IPS DF 4.7 (cell line): ENCODE results near the gene FANK1.
"Not testable (repeated sequence)": the region's sequence is repeated elsewhere in the genome, so short reads cannot be mapped to it uniquely, and the experiment has no call there.

Experiments used
- DNase-seq: peaks from one replicate; pipeline ENCODE4 v3.0.0-alpha.2; 2013; ENCODE audit warnings: low spot score; ENCODE audit errors: extremely low read depth

Gene FANK1

DNA sequence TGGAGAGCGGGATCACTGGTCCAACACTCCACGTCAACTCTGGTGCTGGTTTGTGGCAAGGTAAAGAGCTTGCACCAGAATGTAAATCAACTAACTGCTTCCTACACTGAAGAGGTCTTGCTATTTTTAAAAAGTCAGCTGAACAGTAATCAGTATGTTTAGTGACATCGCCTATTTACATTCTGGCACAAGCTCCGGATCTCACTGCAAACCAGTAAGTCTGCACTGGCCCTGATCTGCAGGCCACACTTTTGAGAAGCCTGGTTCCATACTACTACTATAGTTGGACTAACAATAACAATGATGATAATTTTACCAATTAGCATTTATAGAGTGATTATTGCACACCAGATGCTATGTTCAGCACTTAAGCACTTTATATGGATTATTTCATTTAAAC is 6.9 kb upstream of the FANK1 start:
- not testable (repeated sequence) for DNase-seq

DNA sequence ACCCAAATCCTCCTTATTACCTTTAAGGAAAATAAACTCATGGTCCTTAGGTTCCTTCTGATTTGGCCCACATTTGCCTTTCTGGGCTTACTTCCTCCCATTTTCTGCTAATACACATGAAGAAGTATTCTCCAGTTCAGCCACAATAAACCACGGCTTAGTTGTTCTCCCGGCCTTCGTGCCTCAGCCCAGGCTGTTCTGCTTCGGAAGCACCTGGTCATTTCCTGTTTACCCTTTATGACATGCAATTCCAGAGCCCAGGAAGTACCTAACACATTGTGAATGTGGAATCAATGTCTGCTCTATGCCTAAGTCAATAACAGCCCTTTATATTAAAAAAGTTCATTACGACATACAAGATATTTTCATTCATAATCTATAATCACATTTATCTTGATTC is 4.0 kb upstream of the FANK1 start:
- DNase-seq = not testable (repeated sequence)

DNA sequence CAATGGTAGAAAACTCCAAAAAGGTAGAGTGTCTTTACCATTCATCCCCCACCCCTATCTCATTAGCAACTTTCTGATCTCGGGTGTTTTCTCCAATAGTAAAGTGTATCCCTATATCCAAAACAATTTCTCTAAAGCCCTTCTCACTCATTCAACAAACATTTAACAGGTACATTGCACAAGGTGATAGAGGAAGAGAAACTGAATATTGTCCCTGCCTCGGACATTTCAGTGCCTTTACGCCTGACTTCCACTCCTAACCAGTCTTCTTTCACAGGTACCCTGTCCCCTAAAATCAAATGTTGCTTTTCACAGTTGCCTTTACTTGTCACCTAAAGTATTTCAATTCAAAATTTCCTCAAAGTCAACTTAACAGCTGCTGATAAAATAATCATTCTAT is 2.2 kb upstream of the FANK1 start:
- DNase-seq = not testable (repeated sequence)

DNA sequence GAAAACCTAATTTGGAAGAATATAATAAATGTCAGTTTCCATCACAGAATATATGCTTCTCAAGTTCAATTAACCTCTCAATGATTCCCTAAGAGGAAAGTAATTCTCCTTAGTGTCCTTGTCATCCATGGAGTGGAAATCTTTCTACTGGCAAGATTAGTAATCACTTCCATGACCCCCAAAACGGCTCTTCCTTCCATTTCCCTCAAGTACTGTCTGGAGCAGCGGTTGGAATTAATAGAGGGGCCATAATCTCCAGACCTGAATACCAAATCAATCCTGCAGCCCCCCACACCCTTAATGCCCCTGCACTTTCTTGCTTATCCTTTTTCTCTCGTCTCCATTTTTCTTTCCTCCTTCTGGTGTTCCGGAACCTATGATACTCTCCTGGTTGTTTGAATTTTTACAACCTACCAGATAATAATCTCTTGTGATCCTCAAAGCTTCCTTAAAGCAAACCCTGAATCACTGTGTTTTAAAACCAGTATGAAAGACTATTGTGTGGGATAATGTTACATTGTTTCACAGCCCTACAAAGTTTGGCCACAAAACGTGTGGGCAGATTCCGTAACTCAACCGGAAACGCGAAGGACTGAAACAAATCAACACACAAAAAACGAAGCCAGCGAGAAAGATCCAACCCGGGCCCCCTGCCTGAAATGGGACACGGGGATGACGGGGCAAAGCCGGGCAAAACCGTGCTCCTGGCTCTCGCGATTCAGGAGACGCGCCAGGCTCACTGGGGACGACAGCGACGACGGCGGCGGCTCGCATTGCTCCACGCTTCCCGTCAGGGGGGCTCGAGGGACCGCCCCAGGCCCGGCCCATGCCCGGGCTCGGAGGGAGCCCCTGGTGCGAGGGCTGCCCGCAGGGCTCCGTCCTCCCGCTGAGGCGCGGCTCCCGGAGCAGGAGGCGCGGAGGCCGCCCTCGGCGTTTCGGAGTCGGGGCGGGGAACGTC is 955 bp upstream of the FANK1 start:
- not testable (repeated sequence) for DNase-seq

DNA sequence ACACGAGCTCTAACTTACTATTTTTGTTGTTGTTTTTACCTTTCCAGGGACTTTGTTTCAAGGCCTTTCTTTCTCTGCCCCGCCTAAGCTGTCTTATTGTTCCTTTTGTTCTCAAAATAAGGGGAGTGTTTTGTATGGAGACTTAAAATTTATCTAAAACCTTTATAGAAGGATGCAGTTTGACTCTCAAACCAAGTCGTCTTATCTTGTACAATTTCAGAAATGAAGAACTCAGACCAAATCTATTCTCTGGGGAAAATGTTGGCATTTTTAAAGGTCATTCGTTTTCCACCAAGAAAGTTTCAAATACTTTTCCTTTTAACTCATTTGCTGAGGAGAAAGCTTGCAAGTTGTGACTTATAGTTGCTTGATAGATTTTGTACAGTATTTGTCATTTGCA is 953 bp downstream of the FANK1 start:
- DNase-seq = not testable (repeated sequence)

DNA sequence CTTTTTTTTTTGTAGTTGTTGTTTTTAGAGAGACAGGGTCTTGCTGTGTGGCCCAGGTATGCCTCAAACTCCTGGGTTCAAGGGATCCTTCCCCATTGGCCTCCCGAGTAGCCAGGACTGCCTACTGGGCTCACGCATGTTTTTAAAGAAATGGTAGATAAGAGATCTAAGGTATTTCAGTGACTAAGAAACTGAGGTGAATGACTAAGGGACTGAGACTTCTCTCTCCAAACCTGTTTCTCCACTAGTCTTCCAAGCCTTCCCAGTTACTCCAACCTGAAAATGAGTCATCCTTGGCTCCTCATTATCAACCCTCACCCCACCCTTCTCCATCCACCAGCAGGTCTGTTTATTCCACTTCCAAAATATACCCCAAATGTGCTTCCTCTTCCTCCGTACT is 4.6 kb downstream of the FANK1 start:
- DNase-seq = not testable (repeated sequence)

DNA sequence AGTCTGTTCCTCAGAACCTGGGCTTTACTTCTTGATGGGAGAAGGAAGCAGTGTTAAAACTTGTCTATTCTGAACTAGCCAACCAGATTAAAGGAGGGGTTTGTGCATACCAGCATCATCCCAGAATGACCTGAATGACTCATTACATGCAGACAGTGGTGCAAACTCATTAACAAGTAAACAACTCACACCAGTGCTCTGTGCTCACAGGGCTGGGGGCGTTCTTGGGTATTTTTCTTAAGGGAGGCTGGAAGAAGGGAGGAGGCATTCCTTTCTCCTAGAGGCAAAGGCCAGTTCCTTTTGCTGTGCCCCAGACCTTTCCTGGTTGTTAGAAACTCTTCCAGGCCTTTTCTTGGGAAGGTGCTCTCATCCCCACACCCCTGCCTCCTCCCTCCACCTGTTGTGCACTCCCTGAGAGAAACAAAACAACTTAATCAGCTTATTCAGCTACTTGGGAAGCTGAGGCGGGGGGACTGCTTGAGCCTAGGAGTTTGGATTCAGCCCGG is 6.8 kb downstream of the FANK1 start:
- not testable (repeated sequence) for DNase-seq

DNA sequence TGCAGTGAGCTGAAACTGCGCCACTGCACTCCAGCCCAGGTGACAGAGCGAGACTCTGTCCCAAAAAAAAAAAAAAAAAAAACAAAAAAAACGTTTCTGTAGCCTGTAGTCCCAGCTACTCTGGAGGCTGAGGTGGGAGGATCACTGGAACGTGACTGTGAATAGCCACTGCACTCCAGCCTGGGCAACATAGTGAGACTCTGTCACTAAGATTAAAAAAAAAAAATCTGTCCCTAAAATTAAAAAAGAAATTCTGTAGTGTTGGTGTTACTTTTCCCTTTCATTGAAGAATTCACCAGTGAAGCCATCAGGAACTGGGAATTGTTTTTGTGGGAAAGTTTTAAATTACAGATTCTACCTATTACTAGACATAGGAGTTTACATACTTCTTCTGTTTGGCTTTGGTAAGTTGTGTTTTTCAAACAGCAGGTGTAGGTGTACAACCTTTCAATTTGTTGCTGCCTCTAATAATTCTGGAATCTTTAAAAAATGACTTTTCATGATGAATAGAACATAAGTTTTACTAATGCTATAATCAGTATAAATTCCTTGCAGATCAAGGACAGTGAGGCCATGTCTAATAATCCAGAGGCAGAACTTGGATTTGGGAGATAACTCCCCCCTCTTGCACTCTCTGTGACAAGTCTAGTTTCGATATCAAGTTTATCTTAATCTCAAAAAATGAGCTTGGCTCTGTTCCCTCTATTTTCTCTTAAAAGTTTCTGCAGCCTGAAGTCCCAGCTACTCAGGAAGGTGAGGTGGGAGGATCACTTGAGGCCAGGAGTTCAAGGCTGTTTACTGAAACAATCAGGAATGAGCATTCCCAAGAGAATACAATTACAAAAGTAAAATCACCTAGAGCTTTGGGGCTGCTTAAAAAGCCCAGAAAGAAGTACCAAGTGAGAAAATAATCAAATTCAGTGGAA is 9.0 kb downstream of the FANK1 start:
- DNase-seq = not testable (repeated sequence)

DNA sequence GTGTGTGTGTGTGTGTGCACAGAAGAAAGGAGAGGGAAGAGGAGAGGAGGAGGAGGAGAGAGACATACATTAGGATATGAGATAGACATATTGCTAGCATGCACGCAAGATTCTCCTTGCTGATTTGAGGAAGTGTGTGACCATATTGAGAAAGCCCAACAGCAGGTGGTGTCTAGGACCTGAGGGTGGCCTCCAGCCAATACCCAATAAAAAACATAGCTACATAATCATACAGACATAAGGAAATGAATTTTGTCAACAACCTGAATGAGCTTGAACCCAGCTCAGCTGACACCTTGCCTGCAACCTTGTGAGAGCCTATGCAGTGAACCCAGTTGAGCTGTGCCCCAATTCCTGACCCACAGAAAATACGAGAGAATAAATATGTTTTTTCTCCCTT is 11.2 kb downstream of the FANK1 start:
- not testable (repeated sequence) for DNase-seq

DNA sequence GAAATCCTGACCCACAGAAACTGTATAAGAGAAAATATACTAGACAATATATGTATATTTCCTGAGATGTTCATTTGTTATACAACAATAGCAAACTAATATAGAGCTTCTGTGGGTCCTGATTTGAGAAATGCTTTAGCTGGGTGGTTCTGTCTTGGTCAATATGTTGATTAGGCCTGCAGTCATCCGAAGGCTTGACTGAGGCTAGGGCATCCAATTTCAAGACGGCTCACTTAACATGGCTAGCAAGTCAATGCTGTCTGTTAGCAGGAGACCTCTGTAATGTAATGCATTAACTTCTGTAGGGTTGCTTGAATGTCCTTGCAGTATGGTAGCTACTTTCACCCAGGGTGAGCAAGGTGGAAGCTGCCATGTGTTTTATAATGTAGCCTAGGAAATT is 12.4 kb downstream of the FANK1 start:
- DNase-seq = not testable (repeated sequence)

DNA sequence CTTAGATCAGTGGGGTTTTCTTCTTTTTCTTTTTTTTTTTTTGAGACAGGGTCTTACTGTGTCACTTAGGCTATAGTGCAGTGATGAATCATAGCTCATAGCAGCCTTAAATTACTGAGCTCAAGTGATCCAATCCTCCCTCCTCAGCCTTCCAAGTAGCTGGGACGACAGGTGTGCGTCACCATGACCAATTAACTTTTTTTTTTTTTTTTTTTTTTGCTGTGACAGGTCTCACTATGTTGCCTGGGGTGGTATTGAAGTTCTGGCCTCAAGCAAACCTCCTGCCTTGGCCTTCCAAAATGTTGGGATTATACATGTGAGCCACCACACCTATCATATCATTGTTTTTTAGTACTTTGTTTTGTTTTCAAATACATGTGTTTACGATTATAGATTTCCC is 13.1 kb downstream of the FANK1 start:
- DNase-seq = not testable (repeated sequence)

DNA sequence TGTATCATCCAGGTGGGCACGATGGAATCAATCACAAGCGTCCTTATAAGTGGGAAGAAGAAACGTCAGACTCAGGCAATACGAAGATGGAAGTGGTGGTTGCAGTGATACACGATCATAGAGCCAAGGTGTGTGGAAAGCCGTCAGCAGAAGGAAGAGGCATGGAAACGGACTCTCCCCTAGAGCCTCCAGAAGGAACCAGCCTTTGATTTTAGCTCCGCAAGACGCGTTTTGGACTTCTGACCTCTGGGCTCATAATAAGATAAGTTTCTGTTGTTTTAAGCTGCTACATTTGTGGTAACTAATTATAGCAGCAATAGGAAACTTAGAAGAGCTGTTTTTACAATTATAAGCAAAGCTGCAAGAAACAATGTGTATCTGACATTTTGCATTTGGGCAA is 14.8 kb downstream of the FANK1 start:
- no peak for DNase-seq

DNA sequence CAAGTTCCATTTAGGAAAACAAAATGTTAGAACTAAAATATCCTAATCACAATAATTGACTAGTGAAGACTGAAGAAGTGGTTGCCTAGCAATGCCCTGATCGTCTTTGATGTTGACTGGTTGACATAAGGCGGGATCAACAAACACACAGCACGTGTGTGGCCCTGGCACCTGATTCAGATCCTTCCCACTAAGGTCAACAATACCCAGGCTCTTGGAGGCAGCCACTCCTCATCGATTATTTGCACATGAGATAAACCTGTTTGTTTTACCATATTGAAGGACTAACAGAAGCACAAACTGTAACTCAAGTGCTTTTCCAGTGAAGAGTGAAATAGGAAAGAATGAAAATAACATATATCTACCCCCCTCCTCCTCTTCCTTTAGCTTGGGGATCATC is 15.6 kb downstream of the FANK1 start:
- DNase-seq = no peak

DNA sequence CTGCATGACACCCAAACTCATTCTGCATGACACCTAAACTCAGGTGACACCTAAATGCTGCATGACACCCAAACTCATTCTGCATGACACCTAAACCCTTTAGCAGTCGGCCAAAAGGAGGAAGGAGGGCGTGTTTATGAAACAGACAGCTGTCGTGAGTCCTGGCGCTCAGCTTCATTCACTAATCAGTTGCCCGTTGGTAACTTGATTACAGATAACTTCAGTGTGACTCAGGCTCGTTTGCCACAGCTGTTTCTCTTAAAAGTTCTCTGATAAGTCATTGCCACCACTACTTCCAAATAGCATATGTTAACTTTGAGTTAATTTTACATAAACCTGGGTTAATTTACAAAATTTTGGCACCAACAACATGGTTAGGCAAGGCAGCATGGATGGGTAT is 16.9 kb downstream of the FANK1 start:
- DNase-seq = not testable (repeated sequence)

DNA sequence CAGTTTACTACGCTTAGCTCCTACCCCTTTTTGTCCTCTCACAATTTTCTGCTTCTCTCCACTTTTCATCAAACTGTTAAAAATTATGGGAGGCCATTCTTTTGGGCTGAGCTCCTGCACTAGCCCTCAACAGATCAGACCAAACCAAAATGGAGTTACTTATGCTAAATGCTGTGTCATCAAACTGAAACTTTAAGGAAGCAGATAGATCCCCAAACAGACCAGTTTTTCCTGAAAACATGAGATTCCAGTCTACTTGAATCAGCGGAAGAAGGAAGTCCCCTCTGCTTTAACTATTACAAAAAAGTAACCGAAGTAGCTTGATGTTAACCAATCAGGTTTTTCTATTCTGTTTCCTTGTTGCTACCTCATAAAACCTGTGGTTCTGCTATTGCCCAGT is 20.6 kb downstream of the FANK1 start:
- DNase-seq = no peak

DNA sequence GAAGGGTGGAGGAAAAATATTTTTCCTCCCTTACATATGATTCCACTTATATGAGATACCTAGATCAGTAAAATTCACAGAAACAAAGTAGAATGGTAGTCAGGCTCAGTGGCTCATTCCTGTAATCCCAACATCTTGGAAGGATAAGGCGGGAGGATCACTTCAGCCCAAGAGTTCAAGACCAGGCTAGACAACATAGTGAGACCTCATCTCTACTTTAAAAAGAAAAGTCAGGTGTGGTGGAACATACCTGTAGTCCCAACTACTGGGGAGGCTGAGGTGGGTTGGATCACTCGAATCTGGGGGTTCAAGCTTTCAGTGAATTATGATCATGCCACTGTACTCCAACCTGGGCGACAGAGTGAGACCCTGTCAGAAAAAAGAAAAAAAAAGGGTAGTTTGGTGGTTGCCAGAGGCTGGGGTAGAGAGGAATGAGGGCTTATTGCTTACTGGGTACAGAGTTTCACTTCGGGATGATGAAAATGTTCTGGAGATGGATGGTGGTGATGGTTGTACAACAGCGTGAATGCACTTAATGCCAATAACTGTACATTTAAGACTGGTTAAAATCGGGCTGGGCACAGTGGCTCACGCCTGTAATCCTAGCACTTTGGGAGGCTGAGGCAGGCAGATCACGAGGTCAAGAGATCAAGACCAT is 21.5 kb downstream of the FANK1 start:
- not testable (repeated sequence) for DNase-seq

DNA sequence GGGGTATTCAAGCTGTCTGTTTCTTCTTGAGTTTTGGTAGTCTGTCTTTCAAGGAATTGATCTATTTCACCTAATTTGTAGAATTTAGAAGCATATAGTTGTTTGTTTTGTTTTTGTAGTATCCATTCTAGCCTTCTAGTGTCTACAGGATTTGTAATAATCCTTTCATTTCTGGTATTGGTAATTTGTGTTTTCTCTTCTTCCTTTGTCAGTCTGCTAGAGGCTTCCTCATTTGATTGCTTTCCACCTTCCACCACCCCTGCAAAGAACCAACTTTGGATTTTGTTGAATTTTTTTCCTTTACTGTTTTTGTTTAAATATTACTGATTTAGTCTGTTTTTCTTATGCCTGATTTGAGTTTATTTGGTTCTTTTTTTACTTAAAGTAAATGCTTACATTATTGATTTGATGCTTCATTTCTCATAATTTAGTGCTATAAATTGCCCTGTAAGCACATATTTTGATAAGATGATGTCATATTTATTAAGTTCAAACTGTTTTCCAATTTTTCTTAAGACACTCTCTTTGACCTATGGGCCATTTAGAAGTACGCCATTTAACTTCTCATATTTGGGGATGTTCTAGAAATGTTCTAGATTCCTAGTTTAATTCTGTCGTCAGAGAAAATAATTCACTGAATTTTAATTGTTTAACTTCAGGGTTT is 25.4 kb downstream of the FANK1 start:
- not testable (repeated sequence) for DNase-seq

DNA sequence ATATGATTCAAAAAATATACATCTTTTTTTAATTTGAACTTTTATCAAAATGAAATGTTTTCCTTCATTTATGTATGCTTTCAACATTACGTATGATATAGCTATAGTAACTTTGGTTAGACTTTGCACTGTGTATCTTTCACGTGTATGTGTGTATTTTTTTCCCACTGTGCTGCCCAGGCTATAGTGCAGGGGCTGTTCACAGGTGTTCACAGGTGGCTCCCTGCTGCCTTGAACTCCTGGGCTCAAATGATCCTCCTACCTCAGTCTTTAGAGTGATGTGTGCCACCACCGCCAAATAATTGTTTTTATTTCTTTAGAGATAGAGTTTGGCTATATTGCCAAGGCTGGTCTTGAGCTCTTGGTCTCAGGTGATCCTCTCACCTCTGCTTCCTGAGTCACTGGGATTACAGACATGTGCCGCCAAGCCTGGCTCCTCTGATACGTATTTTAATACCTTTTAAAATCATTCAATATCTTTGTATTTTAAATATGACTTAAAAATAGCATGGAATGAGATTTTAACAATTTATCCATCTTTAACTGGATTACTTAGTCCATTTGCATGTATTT is 29.0 kb downstream of the FANK1 start:
- DNase-seq = no peak

DNA sequence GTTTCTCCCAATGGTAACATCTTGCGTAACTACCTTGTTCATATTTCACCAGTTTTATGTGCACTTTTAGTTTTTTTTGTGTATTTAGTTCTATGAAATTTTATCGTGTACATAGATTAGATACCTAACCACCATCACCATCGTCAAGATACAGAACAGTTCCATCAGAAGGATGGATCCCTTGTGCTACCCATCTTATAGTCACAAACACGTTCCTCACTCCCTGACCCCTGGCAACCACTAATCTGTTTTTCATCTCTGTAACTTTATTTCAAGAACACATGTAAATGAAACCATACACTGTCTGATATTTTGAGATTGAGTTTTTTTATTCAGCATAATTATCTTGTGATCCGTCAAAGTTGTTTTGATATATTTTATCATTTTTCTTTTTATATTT is 29.9 kb downstream of the FANK1 start:
- no peak for DNase-seq

DNA sequence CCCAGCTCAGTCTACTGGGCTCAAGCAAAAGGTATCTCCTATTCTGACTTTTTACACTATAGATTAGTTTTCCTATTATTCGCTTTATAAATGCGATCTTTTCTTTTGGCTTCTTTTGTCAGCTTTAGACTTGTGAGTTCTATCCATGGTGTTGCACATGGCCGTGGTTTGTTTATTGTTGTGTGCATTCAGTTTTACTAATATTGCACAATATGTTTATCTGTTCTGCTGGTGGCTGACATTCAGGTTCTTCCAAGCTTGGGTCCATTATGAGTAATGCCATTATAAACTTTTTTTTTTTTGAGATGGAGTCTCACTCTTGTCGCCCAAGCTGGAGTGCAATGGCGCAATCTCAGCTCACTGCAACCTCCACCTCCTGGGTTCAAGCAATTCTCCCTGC is 30.9 kb downstream of the FANK1 start:
- not testable (repeated sequence) for DNase-seq
